Neural crest cell (in vitro differentiated cells): ENCODE results near the gene ATP6AP1. TPM values are rescaled to one million over a fixed set of nuclear protein-coding genes. Genes with fewer than 3 reads are reported as not detected.

Source experiments
- DNase-seq: peaks from one replicate; pipeline ENCODE4 v3.0.0; 2021; ENCODE audit warnings: low read depth, mixed read lengths, low spot score
- H3K27ac Mint-ChIP-seq: one replicate; pipeline ENCODE4 v1.8.0; 2021; ENCODE audit warnings: mild to moderate bottlenecking, mixed read lengths; ENCODE audit not compliant: unreplicated experiment
- H3K27me3 Mint-ChIP-seq: 2 replicates; pipeline ENCODE4 v1.8.0; 2021; ENCODE audit warnings: low read depth, mild to moderate bottlenecking, mixed read lengths
- H3K36me3 Mint-ChIP-seq: 2 replicates; pipeline ENCODE4 v1.8.0; 2021; ENCODE audit warnings: low read depth, mild to moderate bottlenecking, mixed read lengths
- H3K4me1 Mint-ChIP-seq: 2 replicates; pipeline ENCODE4 v1.8.0; 2021; ENCODE audit warnings: mixed read lengths
- H3K4me3 Mint-ChIP-seq: one replicate; pipeline ENCODE4 v1.8.0; 2021; ENCODE audit warnings: mild to moderate bottlenecking, mixed read lengths
- H3K9me3 Mint-ChIP-seq: 2 replicates; pipeline ENCODE4 v1.8.0; 2021; ENCODE audit warnings: mixed read lengths
- CTCF ChIP-seq: fragments of 200-600 bp; sonication (generic); conservative IDR thresholded peaks from 2 replicates; pipeline ENCODE4 v1.5.0; 2021; ENCODE audit warnings: antibody characterized with exemption, mild to moderate bottlenecking
- total RNA-seq: library from RNA; stranded (reverse); gene quantifications from 2 replicates; pipeline ENCODE4 v1.2.1, GENCODE V29; 2021

Gene ATP6AP1
- total RNA-seq, 1 donor from 2014 or later: 79.8 TPM

GRCh38 chrX:154462396-154462795 lies 33.9 kb downstream of the ATP6AP1 start:
- Mint-ChIP-seq H3K9me3 (no peaks in the 10 kb centered on the region), H3K4me3 (no peak overlapping the region), H3K27me3 (no peaks in the 10 kb centered on the region), H3K36me3 (peaks cover 1% of the 10 kb centered on the region), H3K27ac (no peak overlapping the region), H3K4me1 (peaks cover 1% of the 10 kb centered on the region)
- TF ChIP-seq CTCF: no peak
- DNase-seq: no peak

DNA sequence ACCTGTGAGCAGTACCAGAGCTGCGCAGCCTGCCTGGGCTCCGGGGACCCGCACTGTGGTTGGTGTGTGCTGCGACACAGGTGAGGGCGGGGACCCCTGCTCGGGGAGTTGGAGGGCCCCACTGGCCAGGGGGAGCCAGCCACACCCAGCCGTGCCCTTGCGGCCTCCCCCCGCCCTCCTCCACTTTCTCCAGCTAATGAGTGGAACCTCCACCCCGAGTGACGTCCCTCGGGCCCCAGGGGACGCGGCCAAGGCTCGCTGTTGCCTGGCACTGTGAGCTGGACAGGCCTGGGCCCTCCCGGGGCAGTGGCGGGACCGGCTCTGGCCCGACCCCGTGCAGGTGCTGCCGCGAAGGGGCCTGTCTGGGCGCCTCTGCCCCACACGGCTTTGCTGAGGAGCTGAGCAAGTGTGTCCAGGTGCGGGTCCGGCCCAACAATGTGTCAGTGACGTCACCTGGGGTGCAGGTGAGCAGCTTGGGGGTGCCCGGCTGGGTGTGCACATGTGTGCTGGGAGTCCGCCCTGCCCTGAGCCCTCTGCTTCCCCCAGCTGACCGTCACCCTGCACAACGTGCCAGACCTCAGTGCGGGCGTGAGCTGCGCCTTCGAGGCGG lies 35.2 kb downstream of the ATP6AP1 start:
- Mint-ChIP-seq H3K9me3 (no peaks in the 10 kb centered on the region), H3K36me3 (no peaks in the 10 kb centered on the region), H3K4me1 (no peaks in the 10 kb centered on the region), H3K27me3 (no peaks in the 10 kb centered on the region), H3K27ac (no peak overlapping the region), H3K4me3 (no peak overlapping the region)
- no peak for DNase-seq
- no peak for TF ChIP-seq CTCF

DNA sequence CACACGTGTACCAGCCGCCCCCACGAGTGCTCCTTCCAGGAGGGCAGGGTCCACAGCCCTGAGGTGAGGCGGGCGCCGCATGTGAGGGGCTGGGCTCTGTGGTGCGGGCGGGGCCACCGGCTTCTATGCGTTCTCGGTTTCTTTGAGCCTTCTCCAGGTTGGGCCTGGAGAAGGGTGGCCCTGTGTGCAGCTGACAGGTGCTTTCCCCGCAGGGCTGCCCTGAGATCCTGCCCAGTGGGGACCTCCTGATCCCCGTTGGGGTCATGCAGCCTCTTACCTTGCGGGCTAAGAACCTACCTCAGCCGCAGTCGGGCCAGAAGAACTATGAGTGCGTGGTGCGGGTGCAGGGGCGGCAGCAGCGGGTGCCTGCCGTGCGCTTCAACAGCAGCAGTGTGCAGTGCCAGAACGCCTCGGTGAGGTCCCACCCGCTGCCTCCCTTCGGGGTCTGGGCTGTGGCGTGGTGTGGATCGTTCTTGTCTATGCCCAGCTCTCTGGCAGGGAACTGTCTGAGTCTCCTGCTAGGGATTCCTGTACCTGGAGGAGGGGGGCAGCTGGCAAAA lies 36.4 kb downstream of the ATP6AP1 start:
- H3K36me3 Mint-ChIP-seq: no peaks in the 10 kb centered on the region
- H3K4me3 Mint-ChIP-seq: no peak overlapping the region
- H3K9me3 Mint-ChIP-seq: no peaks in the 10 kb centered on the region
- TF ChIP-seq CTCF: no peak
- H3K27ac Mint-ChIP-seq: no peak overlapping the region
- DNase-seq: no peak
- H3K4me1 Mint-ChIP-seq: no peaks in the 10 kb centered on the region
- no peaks in the 10 kb centered on the region for H3K27me3 Mint-ChIP-seq

DNA sequence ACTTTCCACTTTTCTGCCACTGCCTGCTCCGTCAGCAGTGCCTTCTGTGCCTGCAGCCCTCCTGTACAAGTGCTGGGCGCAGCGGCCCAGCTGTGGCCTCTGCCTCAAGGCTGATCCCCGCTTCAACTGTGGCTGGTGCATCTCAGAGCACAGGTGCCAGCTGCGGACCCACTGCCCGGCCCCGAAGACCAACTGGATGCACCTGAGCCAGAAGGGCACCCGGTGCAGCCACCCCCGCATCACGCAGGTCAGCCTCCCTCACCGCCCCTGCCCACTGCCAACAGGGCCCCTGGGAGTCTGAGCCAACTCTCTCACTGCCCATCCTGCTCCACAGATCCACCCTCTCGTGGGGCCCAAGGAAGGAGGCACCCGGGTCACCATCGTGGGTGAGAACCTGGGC lies 37.1 kb downstream of the ATP6AP1 start:
- no peak for DNase-seq
- Mint-ChIP-seq H3K36me3 (no peaks in the 10 kb centered on the region), H3K27me3 (no peaks in the 10 kb centered on the region), H3K27ac (no peak overlapping the region), H3K4me3 (no peak overlapping the region), H3K4me1 (no peaks in the 10 kb centered on the region), H3K9me3 (no peaks in the 10 kb centered on the region)
- TF ChIP-seq CTCF: no peak

- H3K9me3 Mint-ChIP-seq: no peaks in the 10 kb centered on the region
- no peaks in the 10 kb centered on the region for H3K4me1 Mint-ChIP-seq
- H3K4me3 Mint-ChIP-seq: no peak overlapping the region
- DNase-seq: no peak
- H3K27me3 Mint-ChIP-seq: no peaks in the 10 kb centered on the region
- no peak overlapping the region for H3K27ac Mint-ChIP-seq
- no peaks in the 10 kb centered on the region for H3K36me3 Mint-ChIP-seq
- no peak for TF ChIP-seq CTCF
Observed at GRCh38 chrX:154466036-154466435, 37.6 kb downstream of the ATP6AP1 start.
